HG03460 (cell line): Measurements from ENCODE around the gene EIPR1.
"Not testable (repeated sequence)": the region's sequence is repeated elsewhere in the genome, so short reads cannot be mapped to it uniquely, and the experiment has no call there.

Experiments used
- ATAC-seq: cut with Tn5 transposase; IDR thresholded peaks from one replicate; pipeline ENCODE4 v1.9.1; 2021; ENCODE audit not compliant: unreplicated experiment

The EIPR1 gene

DNA sequence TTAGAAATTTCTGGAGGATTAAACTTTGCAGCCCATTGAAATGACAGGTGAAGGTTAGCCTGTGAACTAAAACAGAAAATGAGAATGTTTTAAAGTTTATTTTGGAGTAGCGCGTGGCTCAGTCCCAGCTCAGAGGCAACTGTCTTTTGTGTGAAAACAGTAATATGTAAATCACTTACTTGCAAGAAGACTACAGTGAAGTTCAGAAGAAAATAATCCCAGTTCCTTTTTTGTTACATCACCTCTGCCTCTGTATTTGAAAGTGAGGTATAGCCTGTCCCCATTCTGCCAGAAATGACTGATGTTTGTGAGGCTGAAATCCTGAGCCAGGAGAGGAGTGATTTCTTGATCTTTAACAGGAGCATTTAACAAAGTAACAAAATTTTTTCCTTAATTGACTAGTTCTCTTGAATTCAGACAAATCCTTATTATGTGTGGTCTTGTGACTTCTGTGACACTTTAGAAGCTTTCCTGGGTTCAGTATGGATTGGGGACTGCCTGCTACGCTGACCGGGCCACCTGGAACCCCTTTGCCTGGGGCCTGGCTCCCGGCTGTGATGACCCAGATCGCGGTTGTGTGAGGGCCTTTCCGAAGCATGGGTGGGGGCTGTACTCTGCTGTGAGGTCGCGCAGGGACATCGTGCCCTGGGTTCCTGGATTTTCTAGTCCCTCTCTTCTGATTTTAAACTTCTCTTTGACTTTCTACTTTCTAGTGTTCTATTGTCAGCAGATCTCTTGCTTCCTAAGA is 26.1 kb upstream of the EIPR1 start:
- ATAC-seq: peak; percentile 98

- ATAC-seq: no peak
Measured at GRCh38 chr2:3399829-3400228, 22.2 kb upstream of the EIPR1 start.

GRCh38 chr2:3399381-3399780 is 21.8 kb upstream of the EIPR1 start:
- no peak for ATAC-seq

DNA sequence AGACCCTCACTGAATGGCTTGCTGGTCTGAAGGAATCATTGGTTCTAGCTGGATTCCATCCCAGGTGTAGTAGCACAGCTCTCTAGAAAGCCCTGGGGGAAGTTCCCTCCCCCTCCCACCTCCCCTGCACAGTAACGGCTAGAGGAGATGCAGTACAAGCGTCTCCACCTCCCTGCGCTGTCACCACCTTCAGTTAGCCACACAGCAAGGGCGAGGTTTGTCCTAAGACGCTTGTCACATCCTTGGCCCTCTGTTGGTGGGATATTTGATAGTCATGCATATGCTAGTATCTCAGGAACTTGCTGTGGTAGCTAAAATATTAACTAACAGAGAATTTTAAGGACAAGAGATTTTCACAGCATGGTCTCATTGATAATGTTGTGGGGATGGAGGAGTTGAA is 21.2 kb upstream of the EIPR1 start:
- no peak for ATAC-seq

GRCh38 chr2:3396920-3397559 is 19.4 kb upstream of the EIPR1 start:
- peak; percentile 51 for ATAC-seq

DNA sequence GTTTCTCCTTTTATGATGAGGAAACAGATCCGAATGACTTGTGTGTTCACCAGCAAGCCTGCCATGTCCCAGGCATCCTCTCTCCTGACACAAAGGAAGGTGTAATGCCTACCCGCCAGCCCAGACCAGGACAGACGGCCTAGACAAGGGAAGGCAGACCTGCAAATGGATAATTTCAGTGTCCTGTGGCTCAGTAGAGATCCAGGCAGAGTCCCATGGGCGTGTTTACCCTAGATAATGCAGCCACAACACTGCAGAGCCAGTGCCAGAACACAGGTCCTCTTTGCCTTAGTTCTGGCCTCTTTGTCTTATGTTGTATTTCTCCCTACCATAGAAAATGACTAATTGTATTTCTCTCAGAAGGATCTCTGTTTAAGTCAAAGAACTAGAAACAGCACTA is 14.6 kb upstream of the EIPR1 start:
- no peak for ATAC-seq

DNA sequence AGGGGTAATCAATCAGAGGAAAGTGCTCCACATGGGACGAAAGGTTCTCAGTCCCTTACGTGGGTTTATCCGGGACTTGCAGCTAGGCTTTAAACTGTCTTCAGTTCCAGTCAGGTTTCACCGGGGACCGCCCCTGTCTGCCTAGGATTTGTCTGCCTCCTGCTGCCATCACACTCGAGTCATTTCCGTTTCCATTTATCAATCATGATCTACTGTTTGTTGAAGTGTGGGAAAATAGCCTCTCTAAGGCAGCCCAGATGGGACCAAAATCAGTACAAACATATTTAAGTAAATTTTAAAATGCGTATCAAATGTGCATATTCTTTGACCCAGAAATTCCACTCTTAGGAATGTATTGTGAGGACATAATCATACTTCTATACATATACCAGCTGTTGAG is 12.4 kb upstream of the EIPR1 start:
- ATAC-seq: no peak

- no peak for ATAC-seq
Measured at GRCh38 chr2:3389193-3389592, 11.6 kb upstream of the EIPR1 start.

- no peak for ATAC-seq
Measured at GRCh38 chr2:3388412-3388738, 10.8 kb upstream of the EIPR1 start.

DNA sequence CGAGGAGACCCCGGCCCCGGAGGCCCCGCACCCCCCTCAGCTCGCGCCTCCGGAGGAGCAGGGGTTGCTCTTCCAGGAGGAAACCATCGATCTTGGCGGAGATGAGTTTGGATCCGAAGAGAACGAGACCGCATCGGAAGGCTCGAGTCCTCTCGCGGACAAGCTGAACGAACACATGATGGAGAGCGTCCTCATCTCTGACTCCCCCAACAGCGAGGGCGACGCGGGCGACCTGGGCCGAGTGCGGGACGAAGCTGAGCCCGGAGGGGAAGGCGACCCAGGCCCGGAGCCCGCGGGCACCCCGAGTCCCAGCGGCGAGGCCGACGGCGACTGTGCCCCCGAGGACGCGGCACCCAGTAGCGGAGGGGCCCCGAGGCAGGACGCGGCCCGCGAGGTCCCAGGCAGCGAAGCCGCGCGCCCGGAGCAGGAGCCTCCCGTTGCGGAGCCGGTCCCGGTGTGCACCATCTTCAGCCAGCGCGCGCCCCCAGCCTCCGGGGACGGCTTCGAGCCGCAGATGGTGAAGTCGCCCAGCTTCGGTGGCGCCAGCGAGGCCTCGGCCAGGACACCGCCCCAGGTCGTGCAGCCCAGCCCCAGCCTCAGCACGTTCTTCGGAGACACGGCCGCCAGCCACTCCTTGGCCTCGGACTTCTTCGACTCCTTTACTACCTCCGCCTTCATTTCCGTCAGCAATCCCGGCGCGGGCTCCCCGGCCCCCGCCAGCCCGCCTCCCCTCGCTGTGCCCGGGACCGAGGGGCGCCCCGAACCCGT is 10.2 kb upstream of the EIPR1 start:
- ATAC-seq: no peak

- ATAC-seq: no peak
Measured at GRCh38 chr2:3387011-3387410, 9.4 kb upstream of the EIPR1 start.

- no peak for ATAC-seq
Measured at GRCh38 chr2:3386448-3386958, 8.9 kb upstream of the EIPR1 start.

- peak; percentile 72 for ATAC-seq
Measured at GRCh38 chr2:3379647-3380534, 2.3 kb upstream of the EIPR1 start, which contains the start of gene TRAPPC12. TRAPPC12 (plus strand) TSS chr2:3379694; CDS start chr2:3387624, 7,930 bp downstream.

DNA sequence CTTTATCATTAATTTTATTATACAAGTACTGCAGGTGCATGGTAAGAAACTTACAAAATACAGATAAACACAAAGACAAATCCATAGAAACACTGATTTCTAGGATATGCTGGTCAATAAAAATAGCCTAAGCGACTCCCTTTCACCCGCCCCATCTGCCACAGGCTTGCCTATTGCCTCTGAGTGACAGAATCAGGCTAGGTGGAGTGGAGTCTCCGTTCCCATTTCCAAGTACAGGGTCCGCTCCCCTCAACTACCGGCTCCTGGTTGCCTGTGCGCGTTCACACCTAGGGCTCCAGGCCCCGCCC is 1.7 kb upstream of the EIPR1 start:
- ATAC-seq: no peak

- peak; percentile 25 for ATAC-seq
Measured at GRCh38 chr2:3377279-3377611, 373 bp downstream of the EIPR1 start.

DNA sequence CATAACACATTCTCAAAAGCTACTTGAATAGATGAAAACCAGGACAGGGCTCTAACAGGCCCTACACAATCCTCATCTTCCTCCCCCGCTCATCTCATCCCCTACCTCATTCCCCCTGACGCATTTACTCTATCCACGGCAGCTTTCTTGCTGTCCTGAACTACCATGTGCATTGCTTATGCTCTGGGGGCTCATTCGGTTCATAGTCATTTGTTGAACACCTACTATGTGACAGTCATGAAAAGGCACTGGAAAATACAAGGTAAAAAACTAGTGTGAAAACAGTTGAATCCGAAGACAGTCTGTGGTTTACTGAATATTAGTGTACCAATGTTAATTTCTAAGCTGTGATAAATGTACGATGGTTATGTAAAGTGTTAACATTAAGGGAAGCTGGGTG is 797 bp downstream of the EIPR1 start:
- ATAC-seq: no peak

- not testable (repeated sequence) for ATAC-seq
Measured at GRCh38 chr2:3369340-3370181, 8.1 kb downstream of the EIPR1 start.

GRCh38 chr2:3368261-3368722 is 9.3 kb downstream of the EIPR1 start:
- no peak for ATAC-seq

DNA sequence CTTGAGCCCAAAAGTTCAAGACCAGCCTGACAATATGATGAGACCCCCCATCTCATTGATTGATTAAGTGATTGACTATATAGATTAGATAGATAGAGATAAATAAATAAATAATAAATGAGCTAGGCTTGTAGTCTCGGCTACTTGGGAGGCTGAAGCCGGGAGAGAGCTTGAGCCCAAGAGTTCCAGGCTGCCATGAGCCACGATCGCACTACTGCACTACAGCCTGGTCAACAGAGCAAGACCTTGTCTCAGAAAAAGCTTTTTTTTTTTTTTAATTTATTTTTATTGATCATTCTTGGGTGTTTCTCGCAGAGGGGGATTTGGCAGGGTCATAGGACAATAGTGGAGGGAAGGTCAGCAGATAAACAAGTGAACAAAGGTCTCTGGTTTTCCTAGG is 12.4 kb downstream of the EIPR1 start:
- ATAC-seq: no peak
